Panc1 (cell line): ENCODE results near the gene SNED1. TPM values are rescaled to one million over a fixed set of nuclear protein-coding genes. Genes with fewer than 3 reads are reported as not detected.

Experiments used
- ATAC-seq: fragments of 200-7000 bp; cut with Tn5 transposase; 2 replicates; pipeline ENCODE4 v1.9.1; 2020; ENCODE audit warnings: mild to moderate bottlenecking, moderate library complexity
- BruUV-seq: library from RNA; stranded (reverse); fragments of 400-500 nt; replicated peaks from 2 replicates; lab custom pipeline; 2021; lab: Mats Ljungman, UMichigan
- CTCF ChIA-PET: fragments of 300-600 bp; sonication (Branson Sonifier 250); formaldehyde crosslinking; loops from one replicate; lab custom pipeline; 2022; ENCODE audit warnings: antibody characterized with exemption; lab: Charles Lee
- POLR2A ChIA-PET: fragments of 300-600 bp; sonication (Branson Sonifier 250); formaldehyde crosslinking; loops from one replicate; lab custom pipeline; 2022; ENCODE audit warnings: antibody characterized with exemption; lab: Charles Lee
- DNase-seq: peaks from one replicate; pipeline ENCODE4 v3.0.0-alpha.2; 2010; ENCODE audit warnings: low read depth, low spot score
- H3K27ac ChIP-seq: 2 replicates; pipeline ENCODE4 v1.5.1; 2011; ENCODE audit warnings: mild to moderate bottlenecking, low read length, inconsistent platforms
- H3K27me3 ChIP-seq: fragments of 200-500 bp; sonication (Bioruptor generic); 2 replicates; pipeline ENCODE4 v1.6.0; 2014; ENCODE audit warnings: low read length, inconsistent platforms; ENCODE audit not compliant: control insufficient read depth, insufficient read depth
- H3K36me3 ChIP-seq: fragments of 200-500 bp; sonication (Bioruptor generic); 2 replicates; pipeline ENCODE4 v1.5.1; 2014; ENCODE audit warnings: inconsistent platforms, mild to moderate bottlenecking, low read length, moderate library complexity; ENCODE audit not compliant: control insufficient read depth, insufficient read depth
- H3K4me1 ChIP-seq: 2 replicates; pipeline ENCODE4 v1.5.1; 2011; ENCODE audit warnings: inconsistent platforms, mild to moderate bottlenecking, low read length, moderate library complexity; ENCODE audit not compliant: control insufficient read depth, insufficient read depth
- H3K4me3 ChIP-seq, 2 experiments: 2 replicates each; pipeline ENCODE4 v1.5.1; 2011 to 2012; ENCODE audit warnings: low read depth in 2 of 2, low read length in 2 of 2, mild to moderate bottlenecking in 2 of 2, inconsistent platforms in 1 of 2, moderate library complexity in 1 of 2
- H3K9me3 ChIP-seq: fragments of 200-500 bp; sonication (Bioruptor generic); 2 replicates; pipeline ENCODE4 v1.5.1; 2014; ENCODE audit warnings: low read depth, mild to moderate bottlenecking, inconsistent platforms, low read length, moderate library complexity; ENCODE audit not compliant: control insufficient read depth, insufficient read depth
- POLR2AphosphoS5 ChIP-seq: IDR thresholded peaks from 2 replicates; pipeline ENCODE4 v1.6.1; 2012; ENCODE audit warnings: mild to moderate bottlenecking, low read depth, low read length, moderate library complexity
- REST ChIP-seq, 2 experiments: IDR thresholded peaks; 2 replicates each; pipeline ENCODE4 v1.6.1; 2011 to 2012; ENCODE audit warnings: low read depth in 2 of 2, control low read depth in 1 of 2, low read length in 1 of 2, mild to moderate bottlenecking in 1 of 2, moderate library complexity in 1 of 2; ENCODE audit not compliant: insufficient read depth in 1 of 2
- SIN3A ChIP-seq: IDR thresholded peaks from 2 replicates; pipeline ENCODE4 v1.6.1; 2012; ENCODE audit warnings: low read depth, mild to moderate bottlenecking, low read length, moderate library complexity, borderline replicate concordance; ENCODE audit not compliant: insufficient read depth
- TCF7L2 ChIP-seq: IDR thresholded peaks from 2 replicates; pipeline ENCODE4 v1.6.1; 2011; ENCODE audit warnings: mild to moderate bottlenecking, low read depth, low read length, inconsistent platforms
- in situ Hi-C: cut with HindIII; loops from 2 replicates; pipeline ENCODE4 v1.10.0; 2016; ENCODE audit warnings: low sequenced_read_pairs, low pct_unique_long_range_greater_than_20kb
- intact Hi-C: fragments of 100-400 bp; cut with micrococcal nuclease; formaldehyde crosslinking; loops from one replicate; pipeline ENCODE4 v1.10.0; 2022; ENCODE audit not compliant: unreplicated experiment
- total RNA-seq: library from RNA; stranded (reverse); gene quantifications from one replicate; pipeline ENCODE4 v1.2.1, GENCODE V29; 2021; ENCODE audit not compliant: unreplicated experiment
- TF ChIP-seq, protein P1 (sequence below): fragments of 450-650 bp; IDR thresholded peaks from 2 replicates; pipeline ENCODE4 v1.5.1; 2017; ENCODE audit warnings: mild to moderate bottlenecking

SNED1 gene
- total RNA-seq, 1 experiment from 2014 or later, result 11.0 TPM

DNA sequence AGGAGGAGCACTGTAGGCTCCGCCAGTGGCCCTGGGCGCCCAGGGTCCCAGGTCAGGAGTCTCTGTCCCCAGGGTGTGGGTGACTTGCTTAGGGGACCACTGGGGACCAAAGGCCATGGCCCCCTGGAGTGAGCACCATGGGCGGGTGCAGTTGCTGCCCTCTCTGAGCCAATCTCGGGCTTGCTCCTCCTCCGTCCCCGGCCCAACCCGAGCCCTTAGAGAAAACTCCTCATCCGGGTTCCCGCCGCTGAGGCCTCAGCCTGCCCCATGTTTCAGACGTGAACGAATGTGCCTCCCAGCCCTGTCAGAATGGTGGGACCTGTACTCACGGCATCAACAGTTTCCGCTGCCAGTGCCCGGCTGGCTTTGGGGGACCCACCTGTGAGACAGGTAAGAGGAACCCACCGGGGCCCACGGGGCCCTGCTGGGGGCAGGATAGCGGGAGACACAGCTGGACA is 38.6 kb downstream of the SNED1 start:
- DNase-seq (no peak), ATAC-seq (no peak)
- in situ Hi-C loops (no loop called here), intact Hi-C loops (no loop called here)
- Histone ChIP-seq H3K36me3 (no peaks in the 10 kb centered on the region), H3K27me3 (no peaks in the 10 kb centered on the region), H3K27ac (no peak overlapping the region), H3K9me3 (no peaks in the 10 kb centered on the region), H3K4me1 (no peaks in the 10 kb centered on the region; the same call in 1 of the 2 replicates), H3K4me3 (no peak overlapping the region)
- no TSS peak for BruUV-seq
- ChIA-PET CTCF (no interaction called here), POLR2A (no interaction called here)
- TF ChIP-seq SIN3A (no peak), TCF7L2 (no peak), POLR2AphosphoS5 (no peak), REST (IDR thresholded peaks at IDR 0.05; ENCODE audit: insufficient read depth in 1 of 2, low read depth in 2 of 2, low read length in 1 of 2) (no peak)
- TF ChIP-seq, protein P1, sequence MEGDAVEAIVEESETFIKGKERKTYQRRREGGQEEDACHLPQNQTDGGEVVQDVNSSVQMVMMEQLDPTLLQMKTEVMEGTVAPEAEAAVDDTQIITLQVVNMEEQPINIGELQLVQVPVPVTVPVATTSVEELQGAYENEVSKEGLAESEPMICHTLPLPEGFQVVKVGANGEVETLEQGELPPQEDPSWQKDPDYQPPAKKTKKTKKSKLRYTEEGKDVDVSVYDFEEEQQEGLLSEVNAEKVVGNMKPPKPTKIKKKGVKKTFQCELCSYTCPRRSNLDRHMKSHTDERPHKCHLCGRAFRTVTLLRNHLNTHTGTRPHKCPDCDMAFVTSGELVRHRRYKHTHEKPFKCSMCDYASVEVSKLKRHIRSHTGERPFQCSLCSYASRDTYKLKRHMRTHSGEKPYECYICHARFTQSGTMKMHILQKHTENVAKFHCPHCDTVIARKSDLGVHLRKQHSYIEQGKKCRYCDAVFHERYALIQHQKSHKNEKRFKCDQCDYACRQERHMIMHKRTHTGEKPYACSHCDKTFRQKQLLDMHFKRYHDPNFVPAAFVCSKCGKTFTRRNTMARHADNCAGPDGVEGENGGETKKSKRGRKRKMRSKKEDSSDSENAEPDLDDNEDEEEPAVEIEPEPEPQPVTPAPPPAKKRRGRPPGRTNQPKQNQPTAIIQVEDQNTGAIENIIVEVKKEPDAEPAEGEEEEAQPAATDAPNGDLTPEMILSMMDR, result no peak

DNA sequence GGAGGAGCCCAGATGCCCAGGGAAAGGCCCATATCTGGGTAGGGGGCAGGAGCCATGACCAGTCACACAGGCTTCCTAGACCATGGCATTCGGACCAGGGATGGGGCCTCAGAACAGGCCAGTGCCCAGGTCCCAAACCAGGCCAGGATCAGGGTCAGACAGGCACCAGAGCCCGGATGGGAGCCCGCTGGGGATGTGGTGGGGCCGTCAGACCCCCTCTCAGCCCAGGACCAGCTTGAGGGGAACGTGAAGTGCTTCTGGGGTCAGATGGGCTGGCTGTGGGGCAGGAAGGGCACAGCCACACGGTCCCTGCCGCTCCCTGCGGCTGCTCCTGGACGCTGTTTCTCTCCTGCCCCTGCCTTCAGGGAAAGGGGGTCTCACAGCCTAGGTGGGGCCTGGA is 39.1 kb downstream of the SNED1 start:
- no peak for ATAC-seq
- Histone ChIP-seq H3K36me3 (no peaks in the 10 kb centered on the region), H3K27ac (no peak overlapping the region), H3K4me1 (no peaks in the 10 kb centered on the region; the same call in 1 of the 2 replicates), H3K4me3 (no peak overlapping the region), H3K9me3 (no peaks in the 10 kb centered on the region), H3K27me3 (no peaks in the 10 kb centered on the region)
- ChIA-PET POLR2A (interaction anchor here (0.6 to 0.7 kb wide), 3 partner anchors 17 to 665 kb away, joined by 3 to 20 read pairs (median 5); no protein-coding TSS in a partner anchor), CTCF (no interaction called here)
- no TSS peak for BruUV-seq
- DNase-seq, result no peak
- in situ Hi-C loops (no loop called here), intact Hi-C loops (no loop called here)
- no peak for TF ChIP-seq POLR2AphosphoS5
- TF ChIP-seq SIN3A, result no peak
- no peak for TF ChIP-seq REST (IDR thresholded peaks at IDR 0.05; ENCODE audit: insufficient read depth in 1 of 2, low read depth in 2 of 2, low read length in 1 of 2)
- TF ChIP-seq, protein P1, result no peak
- no peak for TF ChIP-seq TCF7L2
